GM21526 (cell line): Measurements from ENCODE around the gene SDSL.

Experiments
- ATAC-seq: cut with Tn5 transposase; IDR thresholded peaks from one replicate; pipeline ENCODE4 v1.9.1; 2021; ENCODE audit warnings: moderate library complexity; ENCODE audit not compliant: unreplicated experiment, low FRiP score

The SDSL gene

GRCh38 chr12:113395119-113395518, 27.1 kb upstream of the SDSL start:
- no peak for ATAC-seq

- no peak for ATAC-seq
Measured at GRCh38 chr12:113396200-113396599, 26.0 kb upstream of the SDSL start.

- ATAC-seq: no peak
Measured at GRCh38 chr12:113396828-113397496, 25.2 kb upstream of the SDSL start.

- no peak for ATAC-seq
Measured at GRCh38 chr12:113397497-113398197, 24.5 kb upstream of the SDSL start.

GRCh38 chr12:113398346-113399290, 23.6 kb upstream of the SDSL start:
- ATAC-seq: no peak

- ATAC-seq: no peak
Measured at GRCh38 chr12:113399490-113399889, 22.7 kb upstream of the SDSL start.

- no peak for ATAC-seq
Measured at GRCh38 chr12:113400362-113400761, 21.8 kb upstream of the SDSL start.

- ATAC-seq: no peak
Measured at GRCh38 chr12:113401066-113402000, 20.8 kb upstream of the SDSL start.

- ATAC-seq: no peak
Measured at GRCh38 chr12:113402586-113403260, 19.5 kb upstream of the SDSL start.

GRCh38 chr12:113403435-113404415, 18.5 kb upstream of the SDSL start, which contains the start of gene SDS:
Gene SDS (minus strand): TSS chr12:113403887. CDS start chr12:113399708, 4,179 bp downstream.
- no peak for ATAC-seq

- no peak for ATAC-seq
Measured at GRCh38 chr12:113405694-113406093, 16.5 kb upstream of the SDSL start.

GRCh38 chr12:113407931-113408600, 14.1 kb upstream of the SDSL start:
- no peak for ATAC-seq

- no peak for ATAC-seq
Measured at GRCh38 chr12:113408756-113409298, 13.4 kb upstream of the SDSL start.

GRCh38 chr12:113409462-113410124, 12.6 kb upstream of the SDSL start:
- ATAC-seq: no peak

GRCh38 chr12:113413488-113413939, 8.7 kb upstream of the SDSL start:
- ATAC-seq: no peak

GRCh38 chr12:113414519-113415038, 7.6 kb upstream of the SDSL start:
- ATAC-seq: no peak
